NT2/D1 (cell line): Measurements from ENCODE around the gene IRF2BPL.

Experiments used
- DNase-seq: peaks from one replicate; pipeline ENCODE4 v3.0.0-alpha.2; 2011; ENCODE audit warnings: low read depth, low spot score
- H3K27me3 ChIP-seq: 2 replicates; pipeline ENCODE4 v1.6.0; 2011; ENCODE audit warnings: mild to moderate bottlenecking; ENCODE audit not compliant: insufficient read length, insufficient read depth
- H3K36me3 ChIP-seq: 2 replicates; pipeline ENCODE4 v1.6.1; 2011; ENCODE audit warnings: mild to moderate bottlenecking, low read length, mixed read lengths; ENCODE audit not compliant: insufficient read depth, insufficient read length
- H3K4me1 ChIP-seq: 2 replicates; pipeline ENCODE4 v1.5.1; 2011; ENCODE audit not compliant: insufficient read depth, insufficient read length
- H3K4me3 ChIP-seq: 2 replicates; pipeline ENCODE4 v1.5.1; 2011; ENCODE audit warnings: low read depth; ENCODE audit not compliant: insufficient read length
- H3K9ac ChIP-seq: 2 replicates; pipeline ENCODE4 v1.6.0; 2011; ENCODE audit warnings: low read depth; ENCODE audit not compliant: insufficient read length
- H3K9me3 ChIP-seq: 2 replicates; pipeline ENCODE4 v1.5.1; 2011; ENCODE audit warnings: mild to moderate bottlenecking, low read length; ENCODE audit not compliant: insufficient read depth
- SUZ12 ChIP-seq: IDR thresholded peaks from 2 replicates; pipeline ENCODE4 v1.6.1; 2011; ENCODE audit not compliant: insufficient read length, insufficient read depth; ENCODE audit errors: extremely low read depth
- YY1 ChIP-seq: IDR thresholded peaks from 2 replicates; pipeline ENCODE4 v1.6.1; 2011; ENCODE audit not compliant: insufficient read length, insufficient read depth
- ZNF274 ChIP-seq: IDR thresholded peaks from 2 replicates; pipeline ENCODE4 v1.6.1; 2011; ENCODE audit warnings: mild to moderate bottlenecking, low read depth, low read length

The IRF2BPL gene

GRCh38 chr14:77011245-77011644, 17.3 kb downstream of the IRF2BPL start:
- Histone ChIP-seq H3K9ac (no peak overlapping the region), H3K4me1 (peaks cover 26% of the 10 kb centered on the region), H3K27me3 (no peaks in the 10 kb centered on the region), H3K9me3 (no peaks in the 10 kb centered on the region), H3K4me3 (no peak overlapping the region), H3K36me3 (no peaks in the 10 kb centered on the region)
- no peak for DNase-seq
- TF ChIP-seq YY1 (no peak), SUZ12 (no peak), ZNF274 (no peak)

- no peak for TF ChIP-seq YY1
- TF ChIP-seq SUZ12 = no peak
- TF ChIP-seq ZNF274 = no peak
- Histone ChIP-seq H3K4me3 (no peak overlapping the region), H3K36me3 (no peaks in the 10 kb centered on the region), H3K9me3 (no peaks in the 10 kb centered on the region), H3K27me3 (no peaks in the 10 kb centered on the region), H3K9ac (no peak overlapping the region), H3K4me1 (peaks cover 26% of the 10 kb centered on the region)
- DNase-seq = no peak
Measured at GRCh38 chr14:77009014-77009413, 19.5 kb downstream of the IRF2BPL start.

- H3K9me3 ChIP-seq = no peaks in the 10 kb centered on the region
- TF ChIP-seq SUZ12 (no peak), YY1 (no peak), ZNF274 (no peak)
- H3K27me3 ChIP-seq = no peaks in the 10 kb centered on the region
- H3K4me3 ChIP-seq = no peak overlapping the region
- H3K36me3 ChIP-seq = no peaks in the 10 kb centered on the region
- H3K4me1 ChIP-seq = peaks cover 27% of the 10 kb centered on the region
- no peak for DNase-seq
- no peak overlapping the region for H3K9ac ChIP-seq
Measured at GRCh38 chr14:77008541-77008940, 20.0 kb downstream of the IRF2BPL start.

- no peak overlapping the region for H3K4me3 ChIP-seq
- DNase-seq = no peak
- H3K27me3 ChIP-seq = no peaks in the 10 kb centered on the region
- H3K9ac ChIP-seq = no peak overlapping the region
- H3K36me3 ChIP-seq = no peaks in the 10 kb centered on the region
- H3K9me3 ChIP-seq = no peaks in the 10 kb centered on the region
- peaks cover 28% of the 10 kb centered on the region for H3K4me1 ChIP-seq
- TF ChIP-seq ZNF274 (no peak), SUZ12 (no peak), YY1 (no peak)
Measured at GRCh38 chr14:77007975-77008421, 20.5 kb downstream of the IRF2BPL start.

- Histone ChIP-seq H3K4me3 (no peak overlapping the region), H3K36me3 (no peaks in the 10 kb centered on the region), H3K9me3 (no peaks in the 10 kb centered on the region), H3K4me1 (peaks cover 28% of the 10 kb centered on the region), H3K9ac (no peak overlapping the region), H3K27me3 (no peaks in the 10 kb centered on the region)
- no peak for DNase-seq
- TF ChIP-seq YY1 = no peak
- no peak for TF ChIP-seq ZNF274
- no peak for TF ChIP-seq SUZ12
Measured at GRCh38 chr14:77007183-77007974, 21.1 kb downstream of the IRF2BPL start.

- no peak for TF ChIP-seq SUZ12
- H3K9me3 ChIP-seq = no peaks in the 10 kb centered on the region
- DNase-seq = no peak
- H3K4me3 ChIP-seq = no peak overlapping the region
- H3K9ac ChIP-seq = no peak overlapping the region
- peaks cover 28% of the 10 kb centered on the region for H3K4me1 ChIP-seq
- H3K27me3 ChIP-seq = no peaks in the 10 kb centered on the region
- no peaks in the 10 kb centered on the region for H3K36me3 ChIP-seq
Measured at GRCh38 chr14:77006132-77006531, 22.4 kb downstream of the IRF2BPL start.

- Histone ChIP-seq H3K9ac (no peak overlapping the region), H3K9me3 (no peaks in the 10 kb centered on the region), H3K36me3 (no peaks in the 10 kb centered on the region), H3K27me3 (no peaks in the 10 kb centered on the region), H3K4me1 (peaks cover 33% of the 10 kb centered on the region), H3K4me3 (no peak overlapping the region)
- DNase-seq = no peak
- TF ChIP-seq YY1 (no peak), SUZ12 (no peak), ZNF274 (no peak)
Measured at GRCh38 chr14:77005559-77005958, 22.9 kb downstream of the IRF2BPL start.
